ENCODE measurements around the gene FAM72B.
"Not testable (repeated sequence)": the region's sequence is repeated elsewhere in the genome, so short reads cannot be mapped to it uniquely, and the experiment has no call there.

DNA sequence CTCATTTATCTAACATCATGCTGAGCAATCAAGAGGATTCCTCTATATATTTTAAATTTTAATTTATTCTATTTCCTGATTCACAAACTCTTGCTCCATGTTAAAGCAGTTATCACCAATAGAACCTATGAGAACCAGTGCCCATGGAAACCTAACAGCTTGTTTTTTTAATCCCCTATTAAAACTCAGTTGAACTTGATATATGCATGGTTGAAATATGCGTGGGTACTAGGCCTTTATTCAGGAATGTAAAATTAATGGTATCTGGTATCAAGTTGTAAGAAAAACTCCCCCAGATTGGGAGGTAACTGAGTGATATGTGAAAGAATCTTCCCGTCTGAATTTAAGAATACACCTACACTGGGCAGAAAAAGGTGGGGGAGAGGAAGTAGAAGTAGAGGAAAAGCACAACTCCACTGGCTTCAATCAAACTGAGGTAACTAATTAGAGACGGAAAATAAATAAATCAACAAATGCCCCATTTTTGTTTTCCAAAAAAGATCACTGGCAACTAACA, 15.9 kb downstream of the FAM72B start:
- TF ChIP-seq, protein P1, sequence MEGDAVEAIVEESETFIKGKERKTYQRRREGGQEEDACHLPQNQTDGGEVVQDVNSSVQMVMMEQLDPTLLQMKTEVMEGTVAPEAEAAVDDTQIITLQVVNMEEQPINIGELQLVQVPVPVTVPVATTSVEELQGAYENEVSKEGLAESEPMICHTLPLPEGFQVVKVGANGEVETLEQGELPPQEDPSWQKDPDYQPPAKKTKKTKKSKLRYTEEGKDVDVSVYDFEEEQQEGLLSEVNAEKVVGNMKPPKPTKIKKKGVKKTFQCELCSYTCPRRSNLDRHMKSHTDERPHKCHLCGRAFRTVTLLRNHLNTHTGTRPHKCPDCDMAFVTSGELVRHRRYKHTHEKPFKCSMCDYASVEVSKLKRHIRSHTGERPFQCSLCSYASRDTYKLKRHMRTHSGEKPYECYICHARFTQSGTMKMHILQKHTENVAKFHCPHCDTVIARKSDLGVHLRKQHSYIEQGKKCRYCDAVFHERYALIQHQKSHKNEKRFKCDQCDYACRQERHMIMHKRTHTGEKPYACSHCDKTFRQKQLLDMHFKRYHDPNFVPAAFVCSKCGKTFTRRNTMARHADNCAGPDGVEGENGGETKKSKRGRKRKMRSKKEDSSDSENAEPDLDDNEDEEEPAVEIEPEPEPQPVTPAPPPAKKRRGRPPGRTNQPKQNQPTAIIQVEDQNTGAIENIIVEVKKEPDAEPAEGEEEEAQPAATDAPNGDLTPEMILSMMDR (IDR thresholded peaks at IDR 0.05 in 2 of 3, conservative IDR thresholded peaks at IDR 0.05 in 1 of 3; ENCODE audit: control insufficient read depth in 2 of 3, extremely low read depth in 1 of 3, insufficient read depth in 1 of 3, low read depth in 3 of 3, low read length in 3 of 3), result not testable (repeated sequence)
- TF ChIP-seq KLF5 (IDR thresholded peaks at IDR 0.05; ENCODE audit: partially characterized antibody); POLR2A (IDR thresholded peaks at IDR 0.05; ENCODE audit: low read depth, low read length); BHLHE40 (IDR thresholded peaks at IDR 0.05; ENCODE audit: borderline replicate concordance in 1 of 2, low read depth in 2 of 2, low read length in 1 of 2); POLR2AphosphoS5 (IDR thresholded peaks at IDR 0.05; ENCODE audit: low read length); ESRRA (IDR thresholded peaks at IDR 0.05; ENCODE audit: low read length): not testable (repeated sequence)
- TF ChIP-seq, protein P2, sequence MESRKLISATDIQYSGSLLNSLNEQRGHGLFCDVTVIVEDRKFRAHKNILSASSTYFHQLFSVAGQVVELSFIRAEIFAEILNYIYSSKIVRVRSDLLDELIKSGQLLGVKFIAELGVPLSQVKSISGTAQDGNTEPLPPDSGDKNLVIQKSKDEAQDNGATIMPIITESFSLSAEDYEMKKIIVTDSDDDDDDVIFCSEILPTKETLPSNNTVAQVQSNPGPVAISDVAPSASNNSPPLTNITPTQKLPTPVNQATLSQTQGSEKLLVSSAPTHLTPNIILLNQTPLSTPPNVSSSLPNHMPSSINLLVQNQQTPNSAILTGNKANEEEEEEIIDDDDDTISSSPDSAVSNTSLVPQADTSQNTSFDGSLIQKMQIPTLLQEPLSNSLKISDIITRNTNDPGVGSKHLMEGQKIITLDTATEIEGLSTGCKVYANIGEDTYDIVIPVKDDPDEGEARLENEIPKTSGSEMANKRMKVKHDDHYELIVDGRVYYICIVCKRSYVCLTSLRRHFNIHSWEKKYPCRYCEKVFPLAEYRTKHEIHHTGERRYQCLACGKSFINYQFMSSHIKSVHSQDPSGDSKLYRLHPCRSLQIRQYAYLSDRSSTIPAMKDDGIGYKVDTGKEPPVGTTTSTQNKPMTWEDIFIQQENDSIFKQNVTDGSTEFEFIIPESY (IDR thresholded peaks at IDR 0.05), result not testable (repeated sequence)
